ENCODE results near the gene PRND. TPM values are rescaled to one million over a fixed set of nuclear protein-coding genes. Genes with fewer than 3 reads are reported as not detected.

The PRND gene
- total and polyA plus RNA-seq, 5 donors from 2014 or later: 0.05 to 0.26 (median 0.17) TPM; not detected in 2

DNA sequence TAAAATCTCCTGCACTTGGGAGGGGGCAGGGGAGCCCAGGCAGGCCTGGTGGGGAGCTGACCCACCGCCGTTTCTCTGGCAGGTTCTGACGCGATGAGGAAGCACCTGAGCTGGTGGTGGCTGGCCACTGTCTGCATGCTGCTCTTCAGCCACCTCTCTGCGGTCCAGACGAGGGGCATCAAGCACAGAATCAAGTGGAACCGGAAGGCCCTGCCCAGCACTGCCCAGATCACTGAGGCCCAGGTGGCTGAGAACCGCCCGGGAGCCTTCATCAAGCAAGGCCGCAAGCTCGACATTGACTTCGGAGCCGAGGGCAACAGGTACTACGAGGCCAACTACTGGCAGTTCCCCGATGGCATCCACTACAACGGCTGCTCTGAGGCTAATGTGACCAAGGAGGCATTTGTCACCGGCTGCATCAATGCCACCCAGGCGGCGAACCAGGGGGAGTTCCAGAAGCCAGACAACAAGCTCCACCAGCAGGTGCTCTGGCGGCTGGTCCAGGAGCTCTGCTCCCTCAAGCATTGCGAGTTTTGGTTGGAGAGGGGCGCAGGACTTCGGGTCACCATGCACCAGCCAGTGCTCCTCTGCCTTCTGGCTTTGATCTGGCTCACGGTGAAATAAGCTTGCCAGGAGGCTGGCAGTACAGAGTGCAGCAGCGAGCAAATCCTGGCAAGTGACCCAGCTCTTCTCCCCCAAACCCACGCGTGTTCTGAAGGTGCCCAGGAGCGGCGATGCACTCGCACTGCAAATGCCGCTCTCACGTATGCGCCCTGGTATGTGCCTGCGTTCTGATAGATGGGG lies 3.0 kb downstream of the PRND start:
- Mint-ChIP-seq H3K4me3 (no peak overlapping the region), H3K27me3 (no peaks in the 10 kb centered on the region), H3K4me1 (peaks cover 19 to 25% (median 20%) of the 10 kb centered on the region in 4 donors), H3K9me3 (no peaks in the 10 kb centered on the region), H3K27ac (no peak overlapping the region), H3K36me3 (no peaks in the 10 kb centered on the region)
- no peak for DNase-seq
- peaks cover 12% of the 10 kb centered on the region for H3K4me1 ChIP-seq (ENCODE audit: control insufficient read depth, insufficient read depth, low read length, poor library complexity, severe bottlenecking)
- no peaks in the 10 kb centered on the region for H3K36me3 ChIP-seq (ENCODE audit: control insufficient read depth, insufficient read depth, low read length)
- no peak for ATAC-seq (ENCODE audit: low read depth in 2 of 2)
- H3K27me3 ChIP-seq (ENCODE audit: control insufficient read depth, insufficient read depth, low read length): no peaks in the 10 kb centered on the region
- no peak overlapping the region for H3K4me3 ChIP-seq (ENCODE audit: low read depth, low read length)
- H3K27ac ChIP-seq (ENCODE audit: insufficient read depth, low read length, poor library complexity, severe bottlenecking): no peak overlapping the region
- H3K9me3 ChIP-seq (ENCODE audit: control insufficient read depth in 2 of 2, low read length in 2 of 2): no peaks in the 10 kb centered on the region

DNA sequence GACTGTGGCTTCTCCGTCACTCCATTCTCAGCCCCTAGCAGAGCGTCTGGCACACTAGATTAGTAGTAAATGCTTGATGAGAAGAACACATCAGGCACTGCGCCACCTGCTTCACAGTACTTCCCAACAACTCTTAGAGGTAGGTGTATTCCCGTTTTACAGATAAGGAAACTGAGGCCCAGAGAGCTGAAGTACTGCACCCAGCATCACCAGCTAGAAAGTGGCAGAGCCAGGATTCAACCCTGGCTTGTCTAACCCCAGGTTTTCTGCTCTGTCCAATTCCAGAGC lies 3.5 kb downstream of the PRND start:
- Mint-ChIP-seq H3K9me3 (no peaks in the 10 kb centered on the region), H3K27me3 (no peaks in the 10 kb centered on the region), H3K36me3 (no peaks in the 10 kb centered on the region), H3K27ac (no peak overlapping the region), H3K4me3 (no peak overlapping the region), H3K4me1 (peaks cover 17 to 23% (median 20%) of the 10 kb centered on the region in 4 donors)
- H3K9me3 ChIP-seq (ENCODE audit: control insufficient read depth in 2 of 2, low read length in 2 of 2): no peaks in the 10 kb centered on the region
- peaks cover 12% of the 10 kb centered on the region for H3K4me1 ChIP-seq (ENCODE audit: control insufficient read depth, insufficient read depth, low read length, poor library complexity, severe bottlenecking)
- no peak for ATAC-seq (ENCODE audit: low read depth in 2 of 2)
- H3K27ac ChIP-seq (ENCODE audit: insufficient read depth, low read length, poor library complexity, severe bottlenecking): no peak overlapping the region
- no peak overlapping the region for H3K4me3 ChIP-seq (ENCODE audit: low read depth, low read length)
- H3K36me3 ChIP-seq (ENCODE audit: control insufficient read depth, insufficient read depth, low read length): no peaks in the 10 kb centered on the region
- DNase-seq: no peak
- no peaks in the 10 kb centered on the region for H3K27me3 ChIP-seq (ENCODE audit: control insufficient read depth, insufficient read depth, low read length)

DNA sequence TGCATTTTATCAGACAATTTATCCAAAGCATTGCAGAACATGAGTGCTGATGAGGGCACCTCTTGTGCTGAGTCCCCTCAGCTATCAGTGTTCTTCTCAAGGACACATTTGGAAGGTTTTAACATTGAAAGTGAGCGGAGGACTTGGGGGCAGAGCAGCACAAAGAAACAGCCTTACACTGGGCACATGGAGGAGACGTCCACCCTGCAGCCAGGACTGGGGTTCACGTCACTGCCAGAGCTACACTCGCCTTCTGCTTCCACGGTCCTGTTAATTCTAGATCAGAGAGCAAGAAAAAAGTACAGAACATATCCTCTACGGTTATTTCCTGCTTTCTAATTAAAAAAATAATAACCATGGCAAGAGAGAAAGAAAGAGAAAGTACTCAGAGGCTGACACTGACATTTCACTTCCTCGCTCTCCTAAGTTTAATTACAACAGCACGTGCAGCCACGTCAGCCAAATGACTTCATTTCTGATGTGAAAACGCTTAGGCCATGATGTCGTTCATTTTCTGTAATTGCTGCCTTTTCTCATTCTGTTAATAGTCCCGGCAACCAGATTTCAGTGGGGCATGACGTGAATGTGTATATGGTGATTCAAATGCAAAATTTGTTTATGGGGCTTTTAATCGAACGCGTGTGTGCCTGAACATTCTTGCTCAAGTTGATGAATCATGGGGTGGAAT lies 5.1 kb downstream of the PRND start:
- peaks cover 4% of the 10 kb centered on the region for H3K4me1 ChIP-seq (ENCODE audit: control insufficient read depth, insufficient read depth, low read length, poor library complexity, severe bottlenecking)
- H3K27me3 Mint-ChIP-seq: peaks cover 11% of the 10 kb centered on the region
- H3K27ac Mint-ChIP-seq: peak overlapping the region; percentile 92 to 94 (median 93)
- peaks cover 11 to 13% (median 12%) of the 10 kb centered on the region in 4 donors for H3K4me1 Mint-ChIP-seq
- no peaks in the 10 kb centered on the region for H3K36me3 ChIP-seq (ENCODE audit: control insufficient read depth, insufficient read depth, low read length)
- no peaks in the 10 kb centered on the region for H3K9me3 Mint-ChIP-seq
- H3K4me3 ChIP-seq (ENCODE audit: low read depth, low read length): peak overlapping the region; percentile 75
- ATAC-seq (ENCODE audit: low read depth in 2 of 2) (peak; percentile 79 to 85), DNase-seq (peak; percentile 33 to 88 (median 74))
- peak overlapping the region; percentile 79 for H3K27ac ChIP-seq (ENCODE audit: insufficient read depth, low read length, poor library complexity, severe bottlenecking)
- H3K27me3 ChIP-seq (ENCODE audit: control insufficient read depth, insufficient read depth, low read length): no peaks in the 10 kb centered on the region
- H3K36me3 Mint-ChIP-seq: no peaks in the 10 kb centered on the region
- H3K9me3 ChIP-seq (ENCODE audit: control insufficient read depth in 2 of 2, low read length in 2 of 2): no peaks in the 10 kb centered on the region
- peak overlapping the region; percentile 29 to 84 (median 73) for H3K4me3 Mint-ChIP-seq

DNA sequence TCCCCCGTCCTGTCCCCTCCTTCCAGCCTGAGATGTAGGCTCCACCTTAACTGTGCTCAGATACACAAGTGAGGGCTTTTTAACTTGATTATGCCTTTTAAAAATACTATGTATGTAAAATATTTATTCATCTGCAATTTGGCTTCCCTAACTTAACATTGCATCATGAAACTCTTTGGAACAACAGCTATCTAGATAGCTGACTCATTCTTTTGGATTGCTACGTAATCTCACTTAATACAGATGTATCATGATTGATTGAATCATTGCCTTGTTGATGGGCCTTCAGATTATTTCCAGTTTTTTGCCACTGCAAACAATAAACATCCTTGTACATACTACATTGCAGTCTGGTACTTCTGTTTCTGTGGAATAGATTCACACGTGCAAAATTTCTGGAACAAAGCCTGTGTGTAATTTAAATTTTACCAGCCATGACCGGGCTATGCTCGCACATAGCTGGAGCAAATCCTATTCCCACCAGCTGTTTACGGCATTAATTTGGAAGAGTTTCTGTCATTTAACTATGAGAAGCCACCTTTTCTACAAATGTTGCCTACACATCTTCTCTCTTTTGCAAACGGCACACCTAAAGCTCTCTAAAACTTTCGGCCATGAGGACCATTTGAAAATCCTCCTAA lies 6.5 kb downstream of the PRND start:
- H3K27me3 Mint-ChIP-seq: peaks cover 25% of the 10 kb centered on the region
- no peak overlapping the region for H3K4me3 Mint-ChIP-seq
- H3K9me3 Mint-ChIP-seq: peaks cover 0 to 4% (median 0%) of the 10 kb centered on the region in 7 donors
- Histone ChIP-seq H3K4me1 (ENCODE audit: control insufficient read depth, insufficient read depth, low read length, poor library complexity, severe bottlenecking) (peaks cover 4% of the 10 kb centered on the region), H3K36me3 (ENCODE audit: control insufficient read depth, insufficient read depth, low read length) (no peaks in the 10 kb centered on the region), H3K4me3 (ENCODE audit: low read depth, low read length) (no peak overlapping the region), H3K27me3 (ENCODE audit: control insufficient read depth, insufficient read depth, low read length) (peaks cover 6% of the 10 kb centered on the region), H3K9me3 (ENCODE audit: control insufficient read depth in 2 of 2, low read length in 2 of 2) (no peaks in the 10 kb centered on the region), H3K27ac (ENCODE audit: insufficient read depth, low read length, poor library complexity, severe bottlenecking) (no peak overlapping the region)
- peak overlapping the region in 1 of 3 donors; percentile 48 for H3K27ac Mint-ChIP-seq
- no peaks in the 10 kb centered on the region for H3K36me3 Mint-ChIP-seq
- no peak for ATAC-seq (ENCODE audit: low read depth in 2 of 2)
- no peak for DNase-seq
- peaks cover 12 to 13% (median 13%) of the 10 kb centered on the region in 4 donors for H3K4me1 Mint-ChIP-seq

DNA sequence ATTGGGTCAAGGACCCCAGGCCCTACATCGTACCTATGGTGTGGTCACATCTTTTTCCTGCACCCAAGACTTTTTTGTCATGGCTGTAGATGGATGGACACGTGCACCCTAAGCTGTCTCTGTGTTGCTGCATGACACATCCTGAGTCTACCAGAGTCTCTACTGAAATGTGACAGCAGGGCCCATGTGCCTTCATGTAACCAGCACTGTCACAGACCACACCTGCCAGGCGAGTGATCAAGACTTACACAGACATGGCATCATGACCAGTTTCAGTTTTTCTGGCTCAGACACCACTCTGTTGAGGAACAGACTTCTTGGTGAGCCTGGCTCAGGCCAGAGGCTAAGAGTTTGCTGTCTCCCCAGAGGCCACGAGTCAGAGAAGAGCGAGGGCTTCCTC lies 7.6 kb downstream of the PRND start:
- DNase-seq: peak in 1 of 3 donors; percentile 17

DNA sequence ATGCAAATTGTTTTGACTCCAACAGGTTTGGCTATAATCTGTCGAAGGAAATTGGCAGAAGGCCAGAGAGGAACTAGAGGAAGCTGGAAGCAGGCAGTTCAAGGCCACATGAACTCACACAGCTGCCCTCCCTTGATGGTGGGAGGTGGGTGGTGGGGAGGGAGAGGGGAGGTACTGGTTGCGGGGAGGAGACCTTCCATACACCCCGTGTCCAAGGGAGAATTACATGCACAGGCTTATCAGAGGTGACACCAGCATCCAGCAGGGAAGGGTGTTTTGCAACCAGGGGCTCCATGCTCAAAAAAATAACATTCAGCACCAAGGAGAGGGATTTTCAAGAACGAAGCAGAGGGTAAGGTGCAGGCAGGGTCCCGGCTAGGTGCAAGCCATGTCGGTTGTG lies 9.1 kb downstream of the PRND start:
- no peaks in the 10 kb centered on the region for H3K36me3 ChIP-seq (ENCODE audit: control insufficient read depth, insufficient read depth, low read length)
- peaks cover 44% of the 10 kb centered on the region for H3K27me3 Mint-ChIP-seq
- peaks cover 8% of the 10 kb centered on the region for H3K27me3 ChIP-seq (ENCODE audit: control insufficient read depth, insufficient read depth, low read length)
- no peak for ATAC-seq (ENCODE audit: low read depth in 2 of 2)
- H3K4me3 ChIP-seq (ENCODE audit: low read depth, low read length): no peak overlapping the region
- H3K4me1 ChIP-seq (ENCODE audit: control insufficient read depth, insufficient read depth, low read length, poor library complexity, severe bottlenecking): peaks cover 4% of the 10 kb centered on the region
- H3K4me3 Mint-ChIP-seq: no peak overlapping the region
- H3K27ac ChIP-seq (ENCODE audit: insufficient read depth, low read length, poor library complexity, severe bottlenecking): no peak overlapping the region
- no peak for DNase-seq
- H3K9me3 ChIP-seq (ENCODE audit: control insufficient read depth in 2 of 2, low read length in 2 of 2): no peaks in the 10 kb centered on the region
- H3K4me1 Mint-ChIP-seq: peaks cover 12 to 13% (median 13%) of the 10 kb centered on the region in 4 donors
- peaks cover 0 to 4% (median 0%) of the 10 kb centered on the region in 7 donors for H3K9me3 Mint-ChIP-seq
- H3K36me3 Mint-ChIP-seq: no peaks in the 10 kb centered on the region
- H3K27ac Mint-ChIP-seq: no peak overlapping the region

More for the DNA sequence above, 7.6 kb downstream of the PRND start:
- Mint-ChIP-seq H3K9me3 (peaks cover 0 to 4% (median 0%) of the 10 kb centered on the region in 7 donors), H3K4me3 (no peak overlapping the region), H3K36me3 (no peaks in the 10 kb centered on the region), H3K27me3 (peaks cover 31% of the 10 kb centered on the region), H3K4me1 (peaks cover 12 to 13% (median 13%) of the 10 kb centered on the region in 4 donors), H3K27ac (peak overlapping the region in 1 of 3 donors; percentile 20)
- ATAC-seq (ENCODE audit: low read depth in 2 of 2): no peak
- Histone ChIP-seq H3K4me3 (ENCODE audit: low read depth, low read length) (no peak overlapping the region), H3K27ac (ENCODE audit: insufficient read depth, low read length, poor library complexity, severe bottlenecking) (no peak overlapping the region), H3K9me3 (ENCODE audit: control insufficient read depth in 2 of 2, low read length in 2 of 2) (no peaks in the 10 kb centered on the region), H3K36me3 (ENCODE audit: control insufficient read depth, insufficient read depth, low read length) (no peaks in the 10 kb centered on the region), H3K4me1 (ENCODE audit: control insufficient read depth, insufficient read depth, low read length, poor library complexity, severe bottlenecking) (peaks cover 4% of the 10 kb centered on the region), H3K27me3 (ENCODE audit: control insufficient read depth, insufficient read depth, low read length) (peaks cover 6% of the 10 kb centered on the region)

DNA sequence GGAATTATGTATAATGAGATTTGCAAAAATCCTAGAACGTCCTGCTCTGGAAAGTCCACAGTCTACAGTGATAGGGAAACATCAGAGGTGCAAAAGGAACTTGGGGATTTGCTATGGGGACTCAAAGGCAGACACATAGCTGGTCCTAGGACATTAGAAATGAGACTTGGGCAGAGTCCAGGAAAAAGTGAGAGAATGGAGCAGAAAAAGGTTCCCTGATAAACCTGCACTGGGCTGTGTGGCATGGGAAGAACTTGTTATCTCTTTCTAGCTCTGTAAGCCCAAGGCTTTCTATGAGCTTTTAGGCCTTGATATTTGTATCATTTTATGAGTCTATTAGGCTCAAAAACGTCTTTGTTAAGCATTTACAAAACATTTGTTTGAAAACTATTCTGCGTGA lies 15.2 kb downstream of the PRND start:
- Histone ChIP-seq H3K27ac (ENCODE audit: insufficient read depth, low read length, poor library complexity, severe bottlenecking) (no peak overlapping the region), H3K9me3 (ENCODE audit: control insufficient read depth in 2 of 2, low read length in 2 of 2) (no peaks in the 10 kb centered on the region), H3K4me3 (ENCODE audit: low read depth, low read length) (no peak overlapping the region), H3K4me1 (ENCODE audit: control insufficient read depth, insufficient read depth, low read length, poor library complexity, severe bottlenecking) (no peaks in the 10 kb centered on the region), H3K36me3 (ENCODE audit: control insufficient read depth, insufficient read depth, low read length) (no peaks in the 10 kb centered on the region), H3K27me3 (ENCODE audit: control insufficient read depth, insufficient read depth, low read length) (peaks cover 15% of the 10 kb centered on the region)
- DNase-seq (no peak), ATAC-seq (ENCODE audit: low read depth in 2 of 2) (no peak)
- no peaks in the 10 kb centered on the region for H3K36me3 Mint-ChIP-seq
- peaks cover 0 to 4% (median 0%) of the 10 kb centered on the region in 7 donors for H3K9me3 Mint-ChIP-seq
- H3K27ac Mint-ChIP-seq: no peak overlapping the region
- H3K4me3 Mint-ChIP-seq: no peak overlapping the region
- peaks cover 61% of the 10 kb centered on the region for H3K27me3 Mint-ChIP-seq
- peaks cover 0 to 6% (median 6%) of the 10 kb centered on the region in 4 donors for H3K4me1 Mint-ChIP-seq
